Muscle of leg (tissue), 11 donors: ENCODE results near the gene TRPM3. TPM values are rescaled to one million over a fixed set of nuclear protein-coding genes. Genes with fewer than 3 reads are reported as not detected.
"Not testable (repeated sequence)": the region's sequence is repeated elsewhere in the genome, so short reads cannot be mapped to it uniquely, and the experiment has no call there.

Experiments
- DNase-seq: peaks from one replicate; pipeline ENCODE4 v3.0.0; 2013
- H3K27ac ChIP-seq: one replicate; pipeline ENCODE4 v1.5.1; 2013; ENCODE audit warnings: mild to moderate bottlenecking, low read length, control low read depth
- H3K27me3 ChIP-seq: one replicate; pipeline ENCODE4 v1.6.1; 2013; ENCODE audit warnings: low read length; ENCODE audit not compliant: control insufficient read depth, insufficient read depth
- H3K36me3 ChIP-seq: one replicate; pipeline ENCODE4 v1.6.1; 2013; ENCODE audit warnings: low read length; ENCODE audit not compliant: control insufficient read depth, insufficient read depth
- H3K4me1 ChIP-seq: one replicate; pipeline ENCODE4 v1.6.1; 2013; ENCODE audit warnings: low read length; ENCODE audit not compliant: control insufficient read depth, insufficient read depth
- H3K4me3 ChIP-seq: one replicate; pipeline ENCODE4 v1.5.1; 2013; ENCODE audit warnings: low read length, control low read depth
- H3K9me3 ChIP-seq: replicated peaks from 2 replicates; pipeline ENCODE4 v1.6.1; 2013; ENCODE audit warnings: low read depth, low read length; ENCODE audit not compliant: control insufficient read depth
- WGBS: methylation state at CpG from one replicate; pipeline ENCODE4 v1.1.5; 2013; ENCODE audit warnings: missing lambda C conversion rate; ENCODE audit not compliant: insufficient coverage; 5-methylcytosine and 5-hydroxymethylcytosine counted together
- polyA plus RNA-seq, 8 donors: library from polyadenylated mRNA; unstranded; fragments of 120-200 nt; gene quantifications; one replicate each; pipeline versions ENCODE4 v1.2.1 to v1.2.3, GENCODE V29; 2013; ENCODE audit warnings: inconsistent platforms in 1 of 8, low replicate concordance in 1 of 8; ENCODE audit not compliant: insufficient read length in 8 of 8, insufficient read depth in 1 of 8
- total RNA-seq: library from RNA; stranded (reverse); fragments of 120-200 nt; gene quantifications from one replicate; pipeline ENCODE4 v1.2.4, GENCODE V29; 2013

Gene TRPM3
- total and polyA plus RNA-seq, 9 donors = 0.14 to 0.66 (median 0.31) TPM

GRCh38 chr9:70639853-70640814 is 481.3 kb downstream of the TRPM3 start:
- WGBS = 52% methylated on average over 8 of the region's 15 CpGs
- DNase-seq = peak; percentile 85
- H3K4me3 ChIP-seq = no peak overlapping the region

DNA sequence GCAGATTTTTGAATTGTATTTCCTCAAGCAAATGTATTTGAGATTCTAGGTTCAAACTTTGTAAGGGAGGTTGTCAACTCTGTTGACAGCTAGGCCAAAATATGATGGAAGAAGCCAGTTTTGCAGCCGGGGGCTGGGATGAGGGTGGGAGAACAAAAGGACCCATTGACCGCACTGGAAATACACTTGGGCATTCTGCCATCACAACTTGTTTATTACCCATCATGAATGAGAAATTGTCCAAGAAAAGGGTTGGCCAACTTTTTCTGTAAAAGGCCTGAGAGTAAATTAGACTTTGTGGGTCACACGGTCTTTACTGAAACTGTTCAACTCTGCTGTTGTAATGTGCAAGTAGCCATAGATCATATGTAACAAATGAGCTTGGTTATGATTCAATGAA is 485.6 kb downstream of the TRPM3 start:
- Histone ChIP-seq H3K27ac (no peak overlapping the region), H3K4me3 (no peak overlapping the region), H3K36me3 (no peaks in the 10 kb centered on the region), H3K27me3 (no peaks in the 10 kb centered on the region), H3K4me1 (no peaks in the 10 kb centered on the region), H3K9me3 (no peaks in the 10 kb centered on the region)
- no CpG with 5 or more reads among the region's 3 CpGs for WGBS
- peak; percentile 25 for DNase-seq

More at GRCh38 chr9:70639853-70640814, 481.3 kb downstream of the TRPM3 start:
- no peaks in the 10 kb centered on the region for H3K27me3 ChIP-seq
- H3K36me3 ChIP-seq = no peaks in the 10 kb centered on the region
- H3K4me1 ChIP-seq = no peaks in the 10 kb centered on the region
- H3K9me3 ChIP-seq = no peaks in the 10 kb centered on the region
- no peak overlapping the region for H3K27ac ChIP-seq

DNA sequence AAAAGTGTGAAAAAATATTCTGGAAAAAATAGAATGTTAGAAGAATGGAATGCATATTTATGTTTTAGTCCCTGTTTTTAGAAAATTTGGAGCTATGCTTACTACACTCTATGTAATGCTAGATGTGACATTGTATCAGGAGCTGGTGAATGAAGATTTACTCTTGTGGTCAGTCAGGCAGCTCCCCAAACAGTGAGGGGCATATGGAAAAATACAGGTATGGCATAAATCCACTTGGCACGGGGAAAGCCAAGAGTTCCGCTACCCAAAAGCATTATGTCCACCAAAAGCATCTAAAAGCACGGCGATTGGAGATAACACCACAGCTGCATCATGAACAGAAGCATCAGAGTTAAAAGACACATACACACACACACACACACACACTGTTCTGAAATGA is 486.7 kb downstream of the TRPM3 start:
- Histone ChIP-seq H3K27me3 (no peaks in the 10 kb centered on the region), H3K36me3 (no peaks in the 10 kb centered on the region), H3K9me3 (no peaks in the 10 kb centered on the region), H3K4me3 (no peak overlapping the region), H3K4me1 (no peaks in the 10 kb centered on the region), H3K27ac (no peak overlapping the region)
- DNase-seq = no peak
- 94% methylated on average over 2 of the region's 4 CpGs for WGBS

DNA sequence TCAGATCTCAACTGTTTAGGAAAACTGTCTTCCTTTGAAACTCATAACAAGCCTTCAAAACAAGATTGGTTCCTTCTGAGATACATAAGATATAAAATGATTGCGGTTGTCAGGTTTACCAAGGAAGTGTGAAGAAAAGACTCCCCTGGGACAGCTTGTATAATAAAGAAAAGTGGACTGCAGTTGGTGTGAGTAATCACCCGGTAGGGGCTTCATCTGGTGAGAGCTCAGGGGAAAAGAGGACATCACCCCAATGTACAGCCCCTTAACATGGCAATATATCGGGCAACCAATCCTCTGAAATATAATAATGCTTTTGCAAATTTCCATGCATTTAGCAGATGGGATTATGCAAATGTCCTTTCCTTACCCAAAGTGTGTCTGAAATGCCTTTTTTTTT is 490.4 kb downstream of the TRPM3 start:
- H3K4me3 ChIP-seq = no peak overlapping the region
- no peak for DNase-seq
- no peaks in the 10 kb centered on the region for H3K9me3 ChIP-seq
- no peaks in the 10 kb centered on the region for H3K27me3 ChIP-seq
- H3K27ac ChIP-seq = no peak overlapping the region
- no peaks in the 10 kb centered on the region for H3K4me1 ChIP-seq
- 100% methylated on average over 1 of the region's 3 CpGs for WGBS
- no peaks in the 10 kb centered on the region for H3K36me3 ChIP-seq

- not testable (repeated sequence) for H3K27ac ChIP-seq, H3K9me3 ChIP-seq, H3K4me3 ChIP-seq, H3K4me1 ChIP-seq, H3K36me3 ChIP-seq, H3K27me3 ChIP-seq, DNase-seq
- WGBS = no CpG with 5 or more reads among the region's 15 CpGs
These were observed 492.2 kb downstream of the TRPM3 start for GRCh38 chr9:70629080-70629685.

DNA sequence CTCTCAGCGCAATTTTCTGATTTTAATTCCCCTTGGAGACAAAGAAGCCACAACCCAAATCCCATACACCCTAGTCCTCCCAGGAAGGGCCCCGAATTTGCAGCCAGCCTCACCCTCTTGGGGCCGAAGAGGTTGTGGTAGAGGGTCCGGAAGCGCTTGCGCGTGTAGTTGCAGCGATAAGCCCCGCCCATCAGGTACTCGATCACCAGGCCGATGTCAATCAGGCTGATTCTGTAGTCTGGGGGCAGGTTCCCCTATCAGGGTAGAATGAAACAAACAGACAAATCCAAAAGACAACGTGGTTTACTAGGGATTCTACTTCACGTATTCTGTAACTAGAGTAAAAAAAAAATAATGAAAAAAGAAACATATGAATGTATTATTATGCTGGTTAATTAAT is 496.3 kb downstream of the TRPM3 start:
- WGBS = 78% methylated on average over 9 of the region's 13 CpGs

DNA sequence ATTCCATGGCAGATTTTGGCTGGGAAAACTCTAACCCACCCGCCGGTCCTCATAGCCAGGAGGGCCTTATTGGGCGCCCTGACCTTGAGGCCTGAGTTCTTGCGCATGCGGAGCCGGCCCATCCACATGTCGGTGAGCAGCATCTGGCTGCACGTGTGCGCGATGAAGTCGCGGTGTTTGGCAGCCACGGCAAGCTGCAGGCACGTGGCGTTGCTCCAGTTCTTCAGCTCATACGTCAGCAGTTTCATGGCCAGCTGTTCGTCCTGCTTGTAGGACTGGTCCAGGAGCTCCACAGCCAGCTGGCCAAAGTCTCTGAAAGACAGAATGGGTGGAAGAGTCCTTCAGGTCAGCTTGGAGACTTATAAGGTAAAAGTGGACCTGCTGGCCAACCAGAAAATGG is 502.6 kb downstream of the TRPM3 start:
- Histone ChIP-seq H3K27ac (no peak overlapping the region), H3K36me3 (no peaks in the 10 kb centered on the region), H3K9me3 (no peaks in the 10 kb centered on the region), H3K4me1 (peaks cover 14% of the 10 kb centered on the region), H3K27me3 (no peaks in the 10 kb centered on the region), H3K4me3 (no peak overlapping the region)
- 68% methylated on average over 17 of the region's 17 CpGs for WGBS
- peak; percentile 62 for DNase-seq

More for the DNA sequence above, 496.3 kb downstream of the TRPM3 start:
- no peak for DNase-seq
- Histone ChIP-seq H3K4me3 (no peak overlapping the region), H3K36me3 (no peaks in the 10 kb centered on the region), H3K9me3 (no peaks in the 10 kb centered on the region), H3K27ac (no peak overlapping the region), H3K4me1 (no peaks in the 10 kb centered on the region), H3K27me3 (no peaks in the 10 kb centered on the region)

DNA sequence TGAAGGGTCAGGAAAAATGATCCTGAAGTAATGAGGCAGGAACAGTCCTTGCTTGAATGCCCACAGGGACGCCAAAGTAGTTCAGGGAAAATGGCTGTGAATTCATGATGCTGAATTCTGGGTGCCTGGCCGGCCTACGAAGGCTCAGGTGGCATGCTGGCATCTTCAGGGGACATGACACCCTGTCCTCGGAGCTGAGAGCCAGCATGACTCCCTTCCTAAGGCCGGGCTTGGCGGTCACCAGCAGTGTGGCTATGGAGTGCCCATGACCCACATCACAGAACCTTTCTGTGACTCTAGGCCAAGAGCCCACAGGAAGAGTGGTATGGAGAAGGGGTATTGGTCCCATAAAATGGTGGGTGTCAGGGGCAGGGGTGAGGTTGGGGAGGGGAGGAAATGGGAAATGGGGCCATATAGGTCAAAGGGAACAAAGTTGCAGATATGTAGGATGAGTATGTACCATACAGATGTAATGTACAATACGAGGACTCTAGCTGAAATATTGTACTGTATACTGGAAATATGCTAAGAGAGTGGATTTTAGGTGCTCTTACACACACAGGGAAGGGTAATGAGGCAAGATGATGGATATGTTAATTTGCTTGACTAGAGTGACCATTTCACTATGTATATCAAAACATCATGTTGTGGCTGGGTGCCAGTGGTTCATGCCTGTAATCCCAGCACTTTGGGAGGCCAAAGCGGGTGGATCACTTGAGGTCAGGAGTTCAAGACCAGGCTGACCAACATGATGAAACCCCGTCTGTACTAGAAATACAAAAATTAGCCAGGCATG is 504.2 kb downstream of the TRPM3 start:
- Histone ChIP-seq H3K4me1 (peaks cover 20% of the 10 kb centered on the region), H3K4me3 (no peak overlapping the region), H3K9me3 (no peaks in the 10 kb centered on the region), H3K27ac (no peak overlapping the region), H3K27me3 (no peaks in the 10 kb centered on the region), H3K36me3 (no peaks in the 10 kb centered on the region)
- 84% methylated on average over 6 of the region's 9 CpGs for WGBS
- no peak for DNase-seq

DNA sequence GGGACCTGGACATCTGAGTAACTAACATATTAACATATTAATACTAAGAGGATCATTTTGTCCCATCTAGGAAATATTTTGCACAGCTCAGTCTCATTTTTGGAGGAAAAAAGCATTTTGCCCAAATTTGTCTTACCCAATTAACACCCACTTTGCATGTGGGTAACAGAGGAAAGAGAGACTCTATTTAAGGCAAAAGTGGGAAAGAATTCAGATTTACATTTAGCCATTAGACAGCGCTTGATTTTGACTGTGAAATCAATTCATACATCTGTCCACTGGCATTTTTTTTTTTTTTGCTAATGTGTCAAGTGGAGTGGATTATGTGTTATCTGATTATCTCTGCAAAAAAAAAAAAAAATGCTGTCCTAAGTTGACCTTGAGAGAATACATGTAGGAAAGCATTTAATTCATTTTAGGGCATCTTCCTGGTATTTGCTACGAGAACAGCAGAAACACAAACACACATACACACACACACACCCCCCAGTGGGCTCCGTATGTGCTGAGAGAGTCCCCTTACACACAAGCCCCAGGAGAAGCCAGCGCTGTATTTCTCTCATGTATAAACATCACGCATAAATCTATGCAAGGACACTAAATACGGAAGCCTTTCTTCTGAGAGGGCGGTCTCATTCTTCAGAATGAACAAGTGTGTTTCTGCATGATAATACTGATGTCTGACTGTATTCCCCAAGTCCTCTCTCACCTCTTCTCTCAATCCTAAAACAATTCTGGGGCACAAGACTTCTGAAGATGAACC is 505.0 kb downstream of the TRPM3 start:
- no peaks in the 10 kb centered on the region for H3K9me3 ChIP-seq
- H3K4me1 ChIP-seq = peaks cover 20% of the 10 kb centered on the region
- DNase-seq = no peak
- no peaks in the 10 kb centered on the region for H3K36me3 ChIP-seq
- no peak overlapping the region for H3K4me3 ChIP-seq
- H3K27ac ChIP-seq = no peak overlapping the region
- WGBS = 100% methylated on average over 2 of the region's 7 CpGs
- H3K27me3 ChIP-seq = no peaks in the 10 kb centered on the region
